GM12872 (cell line): ENCODE data around the gene CLEC4F.

ENCODE experiments used
- CTCF ChIP-seq: IDR thresholded peaks from 3 replicates; pipeline ENCODE4 v1.5.1; 2011; ENCODE audit warnings: low read depth, mild to moderate bottlenecking, low read length, moderate library complexity; ENCODE audit not compliant: insufficient read depth

Gene CLEC4F

GRCh38 chr2:70779911-70780545, 40.4 kb downstream of the CLEC4F start:
- TF ChIP-seq CTCF, result no peak

GRCh38 chr2:70779491-70779890, 40.9 kb downstream of the CLEC4F start:
- TF ChIP-seq CTCF, result no peak

GRCh38 chr2:70778676-70779075, 41.7 kb downstream of the CLEC4F start:
- no peak for TF ChIP-seq CTCF

GRCh38 chr2:70777450-70777849, 42.9 kb downstream of the CLEC4F start:
- TF ChIP-seq CTCF, result no peak

GRCh38 chr2:70776266-70776665, 44.1 kb downstream of the CLEC4F start:
- no peak for TF ChIP-seq CTCF

- no peak for TF ChIP-seq CTCF
Measured at GRCh38 chr2:70775141-70775540, 45.3 kb downstream of the CLEC4F start.

- no peak for TF ChIP-seq CTCF
Measured at GRCh38 chr2:70772486-70773155, 47.8 kb downstream of the CLEC4F start.
